SW 1271 (cell line): ENCODE results near the gene DHX30.
"Not testable (repeated sequence)": the region's sequence is repeated elsewhere in the genome, so short reads cannot be mapped to it uniquely, and the experiment has no call there.

Experiments
- DNase-seq, 2 experiments: peaks; one replicate each; lab custom pipeline; 2025; lab: John Stamatoyannopoulos, UW

The DHX30 gene

GRCh38 chr3:47882338-47882737, 79.4 kb downstream of the DHX30 start:
- DNase-seq, result no peak

- no peak for DNase-seq
Observed at GRCh38 chr3:47884603-47885002, 81.7 kb downstream of the DHX30 start.

DNA sequence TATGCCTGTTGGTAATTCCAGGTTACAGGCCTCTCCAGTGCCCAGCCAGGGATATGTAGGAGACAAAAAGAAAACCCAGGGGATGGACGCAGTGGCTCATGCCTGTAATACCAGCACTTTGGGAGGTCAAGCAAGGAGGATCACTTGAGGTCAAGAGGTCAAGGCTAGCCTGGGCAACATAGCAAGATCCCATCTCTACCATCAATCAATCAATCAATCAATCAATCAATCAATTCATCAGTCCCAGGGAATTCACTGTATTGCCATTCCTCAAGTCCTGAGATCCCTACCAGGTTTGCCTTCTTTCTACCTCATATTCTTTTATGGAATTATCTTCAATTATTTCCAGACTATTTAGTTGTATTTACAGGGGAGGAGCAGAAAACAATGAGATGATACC, 82.2 kb downstream of the DHX30 start:
- DNase-seq, result no peak

DNA sequence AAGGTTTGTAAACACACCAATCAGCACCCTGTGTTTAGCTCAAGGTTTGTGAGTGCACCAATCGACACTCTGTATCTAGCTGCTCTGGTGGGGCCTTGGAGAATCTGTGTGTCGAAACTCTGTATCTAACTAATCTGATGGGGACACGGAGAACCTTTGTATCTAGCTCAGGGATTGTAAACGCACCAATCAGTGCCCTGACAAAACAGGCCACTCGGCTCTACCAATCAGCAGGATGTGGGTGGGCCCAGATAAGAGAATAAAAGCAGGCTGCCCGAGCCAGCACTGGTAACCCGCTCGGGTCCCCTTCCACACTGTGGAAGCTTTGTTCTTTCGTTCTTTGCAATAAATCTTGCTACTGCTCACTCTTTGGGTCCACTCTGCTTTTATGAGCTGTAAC, 85.1 kb downstream of the DHX30 start:
- not testable (repeated sequence) for DNase-seq

- DNase-seq, result no peak
Observed at GRCh38 chr3:47888986-47889757, 86.2 kb downstream of the DHX30 start.

GRCh38 chr3:47890126-47890827, 87.3 kb downstream of the DHX30 start:
- no peak for DNase-seq

DNA sequence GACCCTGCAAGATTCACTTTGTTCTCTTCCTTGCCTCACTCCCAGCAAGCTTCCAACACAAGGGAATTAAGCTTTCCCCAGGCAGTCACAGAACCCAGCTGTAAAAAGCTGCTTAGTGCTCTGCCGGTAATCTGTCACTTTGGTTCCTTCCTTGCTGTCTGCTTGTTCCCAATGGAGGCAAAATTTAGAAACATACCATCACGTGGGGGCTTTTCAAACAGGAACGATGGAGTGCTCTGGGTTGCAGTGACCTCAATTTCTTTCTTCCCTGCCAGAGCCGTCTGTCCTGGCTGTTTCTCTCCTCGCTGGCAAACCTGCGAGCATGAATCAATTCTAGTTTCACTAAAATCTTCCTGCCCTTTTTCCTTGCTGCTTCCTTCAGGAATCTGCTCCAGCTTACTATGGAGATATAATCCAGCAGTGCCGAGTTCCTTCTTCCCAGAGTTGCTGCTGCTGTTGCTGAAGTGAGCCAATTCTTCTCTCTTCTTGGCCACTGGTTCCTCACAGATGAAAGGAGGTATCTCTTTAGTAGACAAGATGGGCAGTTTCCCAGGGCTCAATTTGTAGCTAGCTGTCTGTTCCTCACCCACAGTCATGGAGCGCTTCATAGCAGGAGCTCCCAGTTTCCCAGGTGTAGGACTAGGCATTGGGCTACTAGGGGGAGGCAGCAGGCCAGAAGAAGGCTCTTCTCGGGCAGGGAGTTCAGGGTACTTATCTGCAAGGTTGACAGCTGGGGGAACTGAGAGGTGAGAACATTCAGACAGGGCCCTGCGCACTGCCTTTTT, 88.1 kb downstream of the DHX30 start:
- DNase-seq, result no peak

GRCh38 chr3:47891613-47892005, 88.7 kb downstream of the DHX30 start:
- no peak for DNase-seq

GRCh38 chr3:47892286-47893040, 89.5 kb downstream of the DHX30 start:
- no peak for DNase-seq

GRCh38 chr3:47895241-47895640, 92.3 kb downstream of the DHX30 start:
- no peak for DNase-seq

DNA sequence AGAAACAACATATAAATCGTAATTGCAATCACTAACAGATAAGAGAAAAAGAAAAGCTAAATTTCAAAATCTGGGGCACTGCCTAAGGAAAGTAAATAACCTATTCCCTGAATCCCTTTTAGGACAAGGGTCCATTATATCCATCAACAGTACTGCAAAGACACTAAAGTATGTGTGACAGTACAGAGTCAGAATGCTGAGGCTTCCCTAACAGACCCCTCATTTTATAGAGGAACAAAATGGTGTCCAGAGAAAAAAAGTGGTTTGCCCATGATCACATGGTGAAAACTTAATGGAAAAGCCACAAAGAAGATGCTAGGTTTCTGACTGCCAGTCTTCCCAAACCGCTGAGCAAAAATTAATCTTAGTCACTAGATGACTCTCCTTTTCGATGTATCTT, 93.8 kb downstream of the DHX30 start:
- no peak for DNase-seq

DNA sequence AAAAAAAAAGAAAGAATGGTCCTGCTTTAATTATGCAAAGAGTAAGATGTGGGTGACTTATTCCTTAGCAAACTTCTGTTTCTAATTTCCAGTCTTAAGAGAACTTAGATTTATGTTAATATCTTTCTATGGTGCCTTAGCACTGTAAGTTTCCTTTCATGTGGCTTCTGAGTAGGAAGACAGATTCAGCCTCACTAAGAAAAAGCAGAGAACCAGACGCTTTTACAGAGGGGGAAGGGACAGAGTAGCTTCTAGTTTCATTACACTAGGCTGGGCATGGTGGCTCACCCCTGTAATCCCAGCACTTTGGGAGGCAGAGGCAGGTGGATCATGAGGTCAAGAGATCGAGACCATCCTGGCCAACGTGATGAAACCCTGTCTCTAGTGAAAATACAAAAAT, 95.0 kb downstream of the DHX30 start:
- DNase-seq, result no peak

DNA sequence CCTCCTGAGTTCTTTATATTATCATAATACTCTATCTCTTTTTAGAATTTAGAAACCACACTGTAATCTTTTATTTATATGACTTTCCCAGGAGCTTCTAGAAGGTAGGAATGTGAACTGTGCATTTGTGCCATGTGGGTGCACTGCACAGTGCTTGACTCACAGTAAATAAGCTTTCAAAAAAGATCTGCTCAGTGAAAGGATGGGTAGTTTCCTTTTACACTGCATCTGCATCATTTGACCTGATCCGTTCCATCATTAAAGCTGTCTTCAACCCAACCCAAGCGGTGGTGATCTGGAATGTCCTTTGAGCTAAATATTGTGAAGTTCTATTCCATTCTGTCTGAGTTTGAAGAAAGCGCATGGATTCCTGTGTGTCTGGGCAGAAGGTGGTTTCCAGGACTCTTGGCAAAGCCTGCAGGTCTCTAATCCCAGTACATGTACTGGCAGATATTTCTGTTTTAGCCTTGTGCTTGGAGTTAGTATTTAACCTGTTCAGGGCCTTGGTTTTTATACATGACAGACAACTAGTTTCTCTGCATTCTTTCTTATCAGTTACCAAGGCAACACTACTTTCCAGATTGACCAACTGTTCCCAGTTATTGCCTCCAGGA, 96.7 kb downstream of the DHX30 start:
- DNase-seq, result no peak
